CD4-positive, CD25-positive, alpha-beta regulatory T cell (primary cell): ENCODE results near the gene ABHD12. TPM values are rescaled to one million over a fixed set of nuclear protein-coding genes. Genes with fewer than 3 reads are reported as not detected.

ENCODE experiments used
- ATAC-seq, 2 donors: fragments of 150-1000 bp; cut with Tn5 transposase; one replicate each; pipeline ENCODE4 v1.10.0; 2021; ENCODE audit warnings: low read depth in 2 of 2, moderate number of reproducible peaks in 2 of 2, moderate library complexity in 1 of 2
- DNase-seq, 3 donors: peaks; one replicate each; pipeline versions ENCODE4 v3.0.0 to v3.0.0-alpha.2; 2012 to 2022; ENCODE audit warnings: mixed read lengths in 1 of 3
- H3K27ac ChIP-seq: one replicate; pipeline ENCODE4 v1.7.0; 2013; ENCODE audit warnings: mild to moderate bottlenecking, low read length; ENCODE audit not compliant: insufficient read depth, poor library complexity, severe bottlenecking
- H3K27me3 ChIP-seq: one replicate; pipeline ENCODE4 v1.7.0; 2013; ENCODE audit warnings: low read length; ENCODE audit not compliant: control insufficient read depth, insufficient read depth
- H3K36me3 ChIP-seq: one replicate; pipeline ENCODE4 v1.7.0; 2013; ENCODE audit warnings: mild to moderate bottlenecking, low read length, moderate library complexity; ENCODE audit not compliant: control insufficient read depth, insufficient read depth
- H3K4me1 ChIP-seq: 2 replicates; pipeline ENCODE4 v1.7.0; 2013; ENCODE audit warnings: mild to moderate bottlenecking, low read length; ENCODE audit not compliant: insufficient read depth, control insufficient read depth, poor library complexity, severe bottlenecking
- H3K4me3 ChIP-seq: one replicate; pipeline ENCODE4 v1.7.0; 2013; ENCODE audit warnings: low read depth, mild to moderate bottlenecking, low read length, moderate library complexity
- H3K9me3 ChIP-seq, 2 experiments: 1 replicate in 1 of 2; 2 replicates in 1 of 2; pipeline ENCODE4 v1.7.0; 2013; ENCODE audit warnings: low read length in 2 of 2, mild to moderate bottlenecking in 1 of 2, moderate library complexity in 1 of 2; ENCODE audit not compliant: control insufficient read depth in 2 of 2
- H3K27ac Mint-ChIP-seq, 3 donors: one replicate each; pipeline ENCODE4 v1.8.0; 2020 to 2022; ENCODE audit warnings: mild to moderate bottlenecking in 3 of 3, mixed read lengths in 3 of 3, moderate library complexity in 2 of 3
- H3K27me3 Mint-ChIP-seq: one replicate; pipeline ENCODE4 v1.8.0; 2022; ENCODE audit warnings: mild to moderate bottlenecking, mixed read lengths
- H3K36me3 Mint-ChIP-seq: one replicate; pipeline ENCODE4 v1.8.0; 2020; ENCODE audit warnings: mixed read lengths
- H3K4me1 Mint-ChIP-seq, 4 donors: one replicate each; pipeline ENCODE4 v1.8.0; 2020 to 2022; ENCODE audit warnings: mixed read lengths in 4 of 4, mild to moderate bottlenecking in 1 of 4
- H3K4me3 Mint-ChIP-seq, 4 donors: one replicate each; pipeline ENCODE4 v1.8.0; 2020 to 2022; ENCODE audit warnings: mild to moderate bottlenecking in 4 of 4, mixed read lengths in 4 of 4, moderate library complexity in 3 of 4
- H3K9me3 Mint-ChIP-seq, 7 donors: one replicate each; pipeline ENCODE4 v1.8.0; 2020 to 2022; ENCODE audit warnings: mixed read lengths in 7 of 7, mild to moderate bottlenecking in 3 of 7, moderate library complexity in 2 of 7
- polyA plus RNA-seq, 4 donors: library from polyadenylated mRNA; unstranded; fragments of 300-500 nt; fragmentation: Illumina TruSeq; gene quantifications; one replicate each; pipeline ENCODE4 v1.2.3, GENCODE V29; 2021
- total RNA-seq: library from RNA; stranded (reverse); gene quantifications from one replicate; pipeline ENCODE4 v1.2.3, GENCODE V29; 2022

The ABHD12 gene
- total and polyA plus RNA-seq, 5 donors from 2014 or later = 26.8 to 44.1 (median 27.9) TPM

DNA sequence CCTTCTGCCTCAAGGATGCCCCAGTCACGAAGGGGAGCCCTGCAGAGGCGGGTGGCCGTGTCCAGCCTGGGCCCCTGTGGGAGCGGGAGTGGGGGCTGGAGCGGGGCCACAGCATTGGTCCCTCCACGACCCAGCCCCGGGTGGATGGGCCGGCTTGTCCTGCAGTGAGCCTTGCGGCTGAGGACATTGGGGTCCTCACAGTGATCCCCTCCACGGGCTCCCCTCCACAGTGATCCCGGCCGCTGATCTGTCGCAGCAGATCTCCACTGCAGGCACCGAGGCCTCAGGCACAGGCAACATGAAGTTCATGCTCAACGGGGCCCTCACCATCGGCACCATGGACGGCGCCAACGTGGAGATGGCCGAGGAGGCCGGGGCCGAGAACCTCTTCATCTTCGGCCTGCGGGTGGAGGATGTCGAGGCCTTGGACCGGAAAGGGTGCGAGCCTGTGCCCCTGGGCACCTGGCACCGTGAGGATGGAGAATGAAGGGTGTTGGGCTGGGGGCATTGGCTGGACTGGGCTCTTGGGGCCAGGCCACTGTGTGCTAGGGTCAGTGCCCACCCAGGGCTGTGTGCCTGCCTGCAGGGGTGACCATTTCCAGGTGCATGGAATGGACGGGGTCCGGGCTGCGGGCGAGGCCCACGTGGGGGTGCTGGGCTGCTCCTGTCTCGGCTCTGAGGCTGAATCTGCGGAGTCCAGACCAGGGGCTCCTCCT, 98.3 kb downstream of the ABHD12 start:
- peaks cover 14% of the 10 kb centered on the region for H3K36me3 Mint-ChIP-seq
- Histone ChIP-seq H3K4me1 (no peaks in the 10 kb centered on the region), H3K4me3 (no peak overlapping the region), H3K36me3 (peaks cover 34% of the 10 kb centered on the region), H3K27ac (no peak overlapping the region), H3K9me3 (no peaks in the 10 kb centered on the region), H3K27me3 (no peaks in the 10 kb centered on the region)
- H3K4me1 Mint-ChIP-seq = peaks cover 0 to 3% (median 0%) of the 10 kb centered on the region in 4 donors
- DNase-seq = no peak
- H3K27me3 Mint-ChIP-seq = no peaks in the 10 kb centered on the region
- H3K9me3 Mint-ChIP-seq = no peaks in the 10 kb centered on the region
- H3K4me3 Mint-ChIP-seq = no peak overlapping the region
- ATAC-seq = no peak
- no peak overlapping the region for H3K27ac Mint-ChIP-seq

- ATAC-seq = no peak
- Mint-ChIP-seq H3K27ac (no peak overlapping the region), H3K27me3 (no peaks in the 10 kb centered on the region), H3K9me3 (no peaks in the 10 kb centered on the region), H3K4me1 (peaks cover 0 to 3% (median 0%) of the 10 kb centered on the region in 4 donors), H3K4me3 (no peak overlapping the region), H3K36me3 (peaks cover 21% of the 10 kb centered on the region)
- no peaks in the 10 kb centered on the region for H3K27me3 ChIP-seq
- H3K4me1 ChIP-seq = no peaks in the 10 kb centered on the region
- H3K9me3 ChIP-seq = no peaks in the 10 kb centered on the region
- no peak for DNase-seq
- H3K27ac ChIP-seq = no peak overlapping the region
- H3K4me3 ChIP-seq = no peak overlapping the region
- peaks cover 37% of the 10 kb centered on the region for H3K36me3 ChIP-seq
Measured at GRCh38 chr20:25291432-25292133, 99.1 kb downstream of the ABHD12 start.

DNA sequence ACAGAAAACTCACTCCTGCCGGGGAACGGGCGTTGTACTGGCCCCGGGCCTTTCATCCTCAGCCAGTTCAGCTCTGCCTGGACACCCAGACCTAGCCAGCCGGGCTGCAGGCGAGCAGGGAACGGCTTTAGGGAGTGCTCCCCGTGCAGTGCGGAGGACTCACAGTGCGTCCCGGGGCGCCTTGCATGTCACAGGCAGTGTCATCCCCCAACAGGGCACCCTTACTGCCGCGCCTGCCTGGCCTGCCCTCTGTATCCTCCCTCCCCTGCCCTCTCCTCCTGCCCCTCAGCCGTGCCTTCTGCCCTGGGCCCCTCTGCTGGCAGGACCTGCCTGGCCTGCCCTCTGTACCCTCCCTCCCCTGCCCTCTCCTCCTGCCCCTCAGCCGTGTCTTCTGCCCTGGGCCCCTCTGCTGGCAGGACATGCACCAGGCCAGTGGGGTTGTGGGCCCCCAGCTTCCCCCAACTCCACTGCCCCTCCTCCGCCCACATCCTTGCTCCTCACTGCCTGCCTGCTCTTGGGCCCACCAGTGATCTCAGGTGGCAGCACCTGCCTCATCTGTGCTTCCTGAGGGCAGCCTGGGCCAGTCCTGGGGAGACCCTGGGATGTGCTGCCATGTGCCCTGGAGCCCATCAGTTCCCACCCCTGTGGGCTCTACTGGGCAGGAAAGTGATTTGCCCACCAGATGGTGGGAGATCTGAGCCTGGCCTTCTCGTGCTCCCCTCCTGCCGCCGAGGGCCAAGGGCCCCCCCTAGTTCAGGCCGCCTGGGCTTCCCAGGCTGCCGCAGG, 99.8 kb downstream of the ABHD12 start:
- Mint-ChIP-seq H3K27ac (no peak overlapping the region), H3K27me3 (no peaks in the 10 kb centered on the region), H3K4me1 (no peaks in the 10 kb centered on the region), H3K4me3 (no peak overlapping the region), H3K9me3 (no peaks in the 10 kb centered on the region), H3K36me3 (peaks cover 27% of the 10 kb centered on the region)
- no peaks in the 10 kb centered on the region for H3K9me3 ChIP-seq
- ATAC-seq = no peak
- no peak for DNase-seq
- peaks cover 44% of the 10 kb centered on the region for H3K36me3 ChIP-seq
- H3K4me1 ChIP-seq = no peaks in the 10 kb centered on the region
- no peaks in the 10 kb centered on the region for H3K27me3 ChIP-seq
- H3K4me3 ChIP-seq = no peak overlapping the region
- H3K27ac ChIP-seq = no peak overlapping the region

DNA sequence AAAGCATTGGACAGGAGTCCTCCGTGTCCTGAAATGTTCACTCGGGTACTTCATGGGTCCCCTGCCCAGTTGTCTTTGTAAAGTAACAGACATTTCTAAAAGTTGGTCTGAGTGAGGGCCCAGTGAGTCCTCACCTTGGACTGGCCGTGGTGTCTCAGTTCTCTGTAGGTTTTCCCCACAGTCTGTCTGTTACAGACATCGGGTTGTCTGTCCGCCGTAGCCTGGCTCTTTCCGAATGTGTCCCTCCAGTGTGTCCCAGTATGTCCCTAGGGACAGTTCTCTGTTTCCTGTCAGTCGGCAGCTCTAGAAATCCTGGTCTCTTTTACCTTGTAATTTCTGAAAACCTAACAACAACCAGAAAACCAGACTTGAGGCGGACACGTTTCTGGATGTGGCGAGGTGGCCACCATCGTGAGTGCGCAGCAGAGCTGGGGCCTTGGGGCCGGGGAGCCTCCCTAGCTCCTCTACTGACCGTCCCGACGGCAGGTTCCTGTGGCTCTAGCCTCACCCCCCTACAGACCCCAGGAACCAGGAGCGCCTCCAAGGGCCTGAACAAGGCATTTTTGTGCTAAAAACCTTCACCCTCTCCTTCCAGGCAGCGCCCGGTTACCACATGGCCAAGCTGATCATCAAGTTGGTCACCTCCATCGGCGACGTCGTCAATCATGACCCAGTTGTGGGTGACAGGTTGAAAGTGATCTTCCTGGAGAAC, 100.6 kb downstream of the ABHD12 start:
- Histone ChIP-seq H3K27me3 (no peaks in the 10 kb centered on the region), H3K4me1 (no peaks in the 10 kb centered on the region), H3K36me3 (peaks cover 52% of the 10 kb centered on the region), H3K4me3 (no peak overlapping the region), H3K9me3 (no peaks in the 10 kb centered on the region), H3K27ac (no peak overlapping the region)
- H3K4me3 Mint-ChIP-seq = no peak overlapping the region
- no peaks in the 10 kb centered on the region for H3K9me3 Mint-ChIP-seq
- peaks cover 0 to 3% (median 0%) of the 10 kb centered on the region in 4 donors for H3K4me1 Mint-ChIP-seq
- H3K36me3 Mint-ChIP-seq = peaks cover 33% of the 10 kb centered on the region
- no peak for ATAC-seq
- H3K27me3 Mint-ChIP-seq = no peaks in the 10 kb centered on the region
- H3K27ac Mint-ChIP-seq = no peak overlapping the region
- no peak for DNase-seq

DNA sequence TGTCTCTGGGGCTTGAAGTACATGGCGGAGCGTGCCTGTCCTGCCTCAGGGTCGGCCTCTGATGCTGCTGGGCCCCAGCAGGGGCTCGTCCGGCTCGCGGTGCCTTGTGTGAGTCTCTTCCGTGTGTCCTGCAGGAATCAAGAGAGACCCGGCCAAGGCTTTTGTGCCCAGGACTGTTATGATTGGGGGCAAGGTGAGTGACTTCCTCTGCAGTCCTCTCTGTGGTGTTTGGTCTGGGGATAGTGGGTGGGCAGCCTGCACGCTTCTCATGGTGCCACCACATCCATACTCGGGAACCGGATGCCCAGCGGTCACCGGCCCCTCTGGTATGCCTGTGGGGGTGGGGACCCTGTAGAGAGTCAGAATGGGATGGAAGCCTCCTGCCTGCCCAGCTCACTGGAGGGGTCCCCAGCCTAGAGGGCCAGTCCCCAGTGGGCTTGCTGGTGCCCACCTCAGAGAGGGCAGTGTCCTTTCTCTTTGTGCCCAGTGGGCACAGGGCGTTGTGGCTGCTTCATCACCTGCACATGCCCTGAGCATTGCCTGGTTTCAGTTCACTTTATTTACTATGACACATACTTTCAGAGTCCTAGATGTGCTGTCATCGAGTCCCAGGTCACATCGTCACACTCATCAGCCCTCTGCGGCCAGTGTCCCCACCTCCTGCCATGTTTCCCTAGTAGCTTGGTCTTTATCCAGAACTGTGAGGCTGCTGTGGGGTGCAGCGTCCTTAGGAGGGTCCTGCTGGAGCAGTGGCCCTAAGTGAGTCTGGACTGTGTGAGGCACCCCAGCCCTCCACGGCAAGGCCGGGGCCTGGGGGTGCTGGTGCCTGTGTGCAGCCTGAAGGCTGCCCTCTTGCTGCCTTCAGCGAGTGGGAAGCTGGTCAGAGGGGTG, 102.1 kb downstream of the ABHD12 start:
- Histone ChIP-seq H3K4me3 (no peak overlapping the region), H3K36me3 (peaks cover 67% of the 10 kb centered on the region), H3K9me3 (no peaks in the 10 kb centered on the region), H3K4me1 (no peaks in the 10 kb centered on the region), H3K27ac (no peak overlapping the region), H3K27me3 (no peaks in the 10 kb centered on the region)
- no peaks in the 10 kb centered on the region for H3K9me3 Mint-ChIP-seq
- DNase-seq = no peak
- peak overlapping the region in 1 of 3 donors; percentile 76 for H3K27ac Mint-ChIP-seq
- no peak overlapping the region for H3K4me3 Mint-ChIP-seq
- H3K36me3 Mint-ChIP-seq = peaks cover 33% of the 10 kb centered on the region
- no peaks in the 10 kb centered on the region for H3K27me3 Mint-ChIP-seq
- peaks cover 0 to 3% (median 0%) of the 10 kb centered on the region in 4 donors for H3K4me1 Mint-ChIP-seq
- ATAC-seq = peak in 1 of 2 donors; percentile 38

- Histone ChIP-seq H3K27ac (no peak overlapping the region), H3K4me1 (no peaks in the 10 kb centered on the region), H3K27me3 (no peaks in the 10 kb centered on the region), H3K36me3 (peaks cover 67% of the 10 kb centered on the region), H3K4me3 (no peak overlapping the region), H3K9me3 (no peaks in the 10 kb centered on the region)
- ATAC-seq = no peak
- Mint-ChIP-seq H3K27ac (peak overlapping the region in 2 of 3 donors; percentile 12 to 31), H3K4me1 (peaks cover 0 to 3% (median 0%) of the 10 kb centered on the region in 4 donors), H3K4me3 (no peak overlapping the region), H3K36me3 (peaks cover 34% of the 10 kb centered on the region), H3K9me3 (no peaks in the 10 kb centered on the region), H3K27me3 (no peaks in the 10 kb centered on the region)
- no peak for DNase-seq
Measured at GRCh38 chr20:25287631-25288290, 102.9 kb downstream of the ABHD12 start.
